Suprapubic skin (tissue), 4 donors: ENCODE results near the gene PLCB1. TPM values are rescaled to one million over a fixed set of nuclear protein-coding genes. Genes with fewer than 3 reads are reported as not detected.

Source experiments
- DNase-seq, 2 donors: peaks; one replicate each; pipeline ENCODE4 v3.0.0-alpha.2; 2019; ENCODE audit warnings: low spot score in 2 of 2
- H3K27ac ChIP-seq: fragments of 200-600 bp; sonication (generic); one replicate; pipeline ENCODE4 v1.5.1; 2019
- H3K27me3 ChIP-seq: fragments of 200-600 bp; sonication (generic); one replicate; pipeline ENCODE4 v1.5.1; 2019
- H3K36me3 ChIP-seq: fragments of 200-600 bp; sonication (generic); one replicate; pipeline ENCODE4 v1.5.1; 2019
- H3K4me1 ChIP-seq: fragments of 200-600 bp; sonication (generic); one replicate; pipeline ENCODE4 v1.5.1; 2019
- H3K4me3 ChIP-seq: fragments of 200-600 bp; sonication (generic); one replicate; pipeline ENCODE4 v1.5.1; 2019; ENCODE audit warnings: mild to moderate bottlenecking
- H3K9me3 ChIP-seq: fragments of 200-600 bp; sonication (generic); one replicate; pipeline ENCODE4 v1.5.1; 2019
- CTCF ChIP-seq, 2 donors: fragments of 200-600 bp in 1 of 2; fragments of 450-650 bp in 1 of 2; sonication (generic) in 1 of 2; IDR thresholded peaks; one replicate each; pipeline ENCODE4 v1.5.1; 2016 to 2019; ENCODE audit warnings: antibody characterized with exemption in 2 of 2, mild to moderate bottlenecking in 1 of 2, moderate library complexity in 1 of 2
- EP300 ChIP-seq: sonication (generic); formaldehyde crosslinking; IDR thresholded peaks from one replicate; pipeline ENCODE4 v1.6.1; 2017; ENCODE audit warnings: antibody characterized with exemption
- POLR2A ChIP-seq, 2 donors: fragments of 450-650 bp; IDR thresholded peaks; one replicate each; pipeline ENCODE4 v1.6.1; 2017; ENCODE audit warnings: antibody characterized with exemption in 2 of 2, mild to moderate bottlenecking in 2 of 2, moderate library complexity in 2 of 2
- POLR2AphosphoS5 ChIP-seq, 3 donors: sonication (generic); formaldehyde crosslinking; IDR thresholded peaks; one replicate each; pipeline ENCODE4 v1.6.1; 2017; ENCODE audit warnings: antibody characterized with exemption in 3 of 3
- WGBS: methylation state at CpG from one replicate; pipeline ENCODE4 v1.1.5; 2018; 5-methylcytosine and 5-hydroxymethylcytosine counted together
- total RNA-seq, 4 donors: library from RNA; depleted of rRNA; stranded (reverse); fragments of >200 nt; gene quantifications; one replicate each; pipeline ENCODE4 v1.1.0, GENCODE V29; 2016

Gene PLCB1
- total RNA-seq, 4 donors from 2014 or later, result 3.9 to 15.6 (median 6.7) TPM

GRCh38 chr20:8549192-8549591 is 417.1 kb downstream of the PLCB1 start:
- Histone ChIP-seq H3K36me3 (no peaks in the 10 kb centered on the region), H3K27ac (no peak overlapping the region), H3K27me3 (no peaks in the 10 kb centered on the region), H3K4me1 (no peaks in the 10 kb centered on the region), H3K9me3 (no peaks in the 10 kb centered on the region), H3K4me3 (no peak overlapping the region)
- 93% methylated on average over 3 of the region's 3 CpGs for WGBS
- TF ChIP-seq POLR2AphosphoS5 (IDR thresholded peaks at IDR 0.05), result no peak
- no peak for DNase-seq

DNA sequence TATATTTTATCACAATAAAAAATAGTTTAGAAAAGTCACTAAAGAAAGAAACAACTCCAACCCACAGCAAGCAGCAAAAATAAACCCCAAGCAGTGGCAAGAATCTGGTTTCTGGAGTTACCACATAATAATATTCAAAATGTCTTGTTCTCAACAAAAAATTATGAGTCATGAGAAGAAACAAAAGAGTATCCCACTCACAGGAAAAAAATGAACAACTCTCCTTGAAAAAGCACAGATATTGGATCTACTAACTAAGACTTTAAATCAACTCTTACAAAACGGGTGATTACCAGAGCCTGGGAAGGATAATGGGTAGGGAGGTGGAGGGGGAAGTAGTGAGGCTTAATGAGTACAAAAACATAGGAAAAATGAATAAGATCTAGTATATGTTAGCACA is 425.6 kb downstream of the PLCB1 start:
- H3K27ac ChIP-seq, result no peak overlapping the region
- no peaks in the 10 kb centered on the region for H3K27me3 ChIP-seq
- H3K4me3 ChIP-seq, result no peak overlapping the region
- no peaks in the 10 kb centered on the region for H3K4me1 ChIP-seq
- TF ChIP-seq CTCF (IDR thresholded peaks at IDR 0.05), result no peak
- no peak for TF ChIP-seq POLR2A (IDR thresholded peaks at IDR 0.05)
- TF ChIP-seq POLR2AphosphoS5 (IDR thresholded peaks at IDR 0.05), result no peak
- no peak for TF ChIP-seq EP300
- H3K36me3 ChIP-seq, result no peaks in the 10 kb centered on the region
- H3K9me3 ChIP-seq, result no peaks in the 10 kb centered on the region
- no peak for DNase-seq
- 64% methylated on average over 1 of the region's 1 CpG for WGBS

- WGBS, result 80% methylated on average over 3 of the region's 3 CpGs
- H3K36me3 ChIP-seq, result no peaks in the 10 kb centered on the region
- no peaks in the 10 kb centered on the region for H3K27me3 ChIP-seq
Observed at GRCh38 chr20:8562356-8562755, 430.3 kb downstream of the PLCB1 start.

DNA sequence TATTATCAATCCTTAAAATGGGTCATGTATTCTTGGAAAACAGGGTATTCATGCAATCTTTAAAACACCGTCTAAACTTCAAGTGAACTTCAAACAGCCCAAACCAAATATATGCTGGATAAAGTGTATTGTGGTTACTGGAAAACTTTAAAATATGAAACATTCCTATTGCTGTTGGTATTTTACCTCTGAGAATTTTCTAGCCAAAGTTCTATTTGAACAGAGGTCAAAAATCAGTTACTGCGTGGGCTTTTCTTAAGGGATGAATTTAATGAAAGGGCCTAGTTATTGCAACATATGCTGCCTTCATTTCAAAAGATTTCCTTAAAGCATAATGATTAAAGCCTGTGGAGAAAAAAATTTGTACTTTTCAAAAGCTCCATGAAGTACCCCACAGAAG is 436.0 kb downstream of the PLCB1 start:
- TF ChIP-seq POLR2A (IDR thresholded peaks at IDR 0.05), result no peak
- no peak for TF ChIP-seq POLR2AphosphoS5 (IDR thresholded peaks at IDR 0.05)
- TF ChIP-seq CTCF (IDR thresholded peaks at IDR 0.05), result no peak
- no peak for TF ChIP-seq EP300
- H3K9me3 ChIP-seq, result no peaks in the 10 kb centered on the region
- no peak overlapping the region for H3K4me3 ChIP-seq
- H3K27me3 ChIP-seq, result no peaks in the 10 kb centered on the region
- H3K4me1 ChIP-seq, result no peaks in the 10 kb centered on the region
- WGBS, result 64% methylated on average over 2 of the region's 2 CpGs
- DNase-seq, result no peak
- no peak overlapping the region for H3K27ac ChIP-seq
- no peaks in the 10 kb centered on the region for H3K36me3 ChIP-seq

More at GRCh38 chr20:8562356-8562755, 430.3 kb downstream of the PLCB1 start:
- DNase-seq, result no peak
- no peaks in the 10 kb centered on the region for H3K9me3 ChIP-seq
- no peak overlapping the region for H3K27ac ChIP-seq
- no peak overlapping the region for H3K4me3 ChIP-seq
- no peak for TF ChIP-seq POLR2AphosphoS5 (IDR thresholded peaks at IDR 0.05)
- no peak for TF ChIP-seq POLR2A (IDR thresholded peaks at IDR 0.05)
- TF ChIP-seq CTCF (IDR thresholded peaks at IDR 0.05), result no peak
- no peak for TF ChIP-seq EP300
- H3K4me1 ChIP-seq, result no peaks in the 10 kb centered on the region

DNA sequence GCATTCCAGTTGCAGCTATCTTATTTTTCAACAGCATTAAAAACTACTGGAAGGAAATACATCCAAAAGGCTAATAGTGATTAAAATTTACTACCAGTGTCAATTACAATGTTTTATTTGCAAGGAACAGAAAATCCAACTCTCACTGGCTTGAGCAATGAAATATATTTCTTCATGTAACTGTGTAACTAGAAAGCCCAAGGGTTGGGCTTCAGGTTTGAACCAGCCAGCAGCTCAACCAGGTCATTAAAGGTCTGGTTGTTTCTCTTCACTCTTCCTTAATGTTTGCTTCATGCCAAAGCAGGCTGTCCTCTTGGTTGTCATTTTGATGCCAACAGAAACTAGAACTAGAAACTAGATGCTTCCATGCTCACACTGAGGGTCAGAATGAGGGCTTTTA is 437.7 kb downstream of the PLCB1 start:
- Histone ChIP-seq H3K4me3 (no peak overlapping the region), H3K9me3 (no peaks in the 10 kb centered on the region), H3K4me1 (no peaks in the 10 kb centered on the region), H3K27me3 (no peaks in the 10 kb centered on the region), H3K27ac (no peak overlapping the region), H3K36me3 (no peaks in the 10 kb centered on the region)
- no peak for DNase-seq
- TF ChIP-seq CTCF (IDR thresholded peaks at IDR 0.05), result no peak
- no peak for TF ChIP-seq POLR2AphosphoS5 (IDR thresholded peaks at IDR 0.05)
- TF ChIP-seq EP300, result no peak
- TF ChIP-seq POLR2A (IDR thresholded peaks at IDR 0.05), result no peak

DNA sequence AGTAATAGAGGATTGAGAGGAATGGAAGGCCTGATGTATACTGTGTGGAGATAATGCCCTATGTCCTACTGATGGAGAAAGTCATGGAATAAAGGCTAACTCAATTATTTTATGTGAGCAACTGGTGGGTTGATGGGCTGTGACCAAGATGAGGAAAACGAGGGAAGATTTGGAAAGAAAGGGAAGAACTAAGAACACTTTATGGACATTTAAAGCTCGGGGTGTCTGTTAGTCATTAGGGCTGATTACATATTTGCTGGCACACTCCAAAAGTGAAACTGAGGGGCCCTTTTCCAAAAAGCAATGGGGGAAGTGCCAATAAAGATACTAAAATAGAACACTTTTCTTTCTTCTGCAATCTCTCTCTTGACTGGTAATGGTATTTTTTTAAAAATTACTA is 439.5 kb downstream of the PLCB1 start:
- no peak for TF ChIP-seq EP300
- no peak for TF ChIP-seq CTCF (IDR thresholded peaks at IDR 0.05)
- no peak for TF ChIP-seq POLR2AphosphoS5 (IDR thresholded peaks at IDR 0.05)
- no peak for TF ChIP-seq POLR2A (IDR thresholded peaks at IDR 0.05)
- DNase-seq, result no peak
- 36% methylated on average over 2 of the region's 2 CpGs for WGBS

More for the DNA sequence above, 439.5 kb downstream of the PLCB1 start:
- H3K4me1 ChIP-seq, result no peaks in the 10 kb centered on the region
- no peaks in the 10 kb centered on the region for H3K9me3 ChIP-seq
- H3K4me3 ChIP-seq, result no peak overlapping the region
- H3K27ac ChIP-seq, result no peak overlapping the region
- H3K36me3 ChIP-seq, result no peaks in the 10 kb centered on the region
- no peaks in the 10 kb centered on the region for H3K27me3 ChIP-seq
